ENCODE results near the gene GALNT13.

Gene GALNT13

DNA sequence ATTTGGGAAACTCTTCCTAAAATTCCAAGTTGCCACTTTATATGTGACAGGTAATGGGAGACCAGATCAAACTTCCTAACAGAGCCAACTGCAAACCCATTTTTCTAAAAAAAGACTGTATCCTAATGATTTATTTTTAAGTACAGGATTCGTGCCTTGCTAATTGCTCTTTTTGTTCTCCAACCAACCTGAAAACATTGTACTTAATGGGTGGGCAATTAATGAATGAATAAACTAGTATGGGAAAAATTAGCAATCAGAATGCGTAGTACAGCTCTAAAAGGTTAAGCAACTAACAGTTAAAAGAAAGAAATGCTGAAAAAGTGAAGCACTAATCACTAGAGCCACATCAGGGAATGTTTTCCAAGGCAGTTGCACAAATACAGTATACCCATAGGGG lies 609.6 kb downstream of the GALNT13 start:
- DNase-seq (ENCODE audit: low spot score) = no peak

DNA sequence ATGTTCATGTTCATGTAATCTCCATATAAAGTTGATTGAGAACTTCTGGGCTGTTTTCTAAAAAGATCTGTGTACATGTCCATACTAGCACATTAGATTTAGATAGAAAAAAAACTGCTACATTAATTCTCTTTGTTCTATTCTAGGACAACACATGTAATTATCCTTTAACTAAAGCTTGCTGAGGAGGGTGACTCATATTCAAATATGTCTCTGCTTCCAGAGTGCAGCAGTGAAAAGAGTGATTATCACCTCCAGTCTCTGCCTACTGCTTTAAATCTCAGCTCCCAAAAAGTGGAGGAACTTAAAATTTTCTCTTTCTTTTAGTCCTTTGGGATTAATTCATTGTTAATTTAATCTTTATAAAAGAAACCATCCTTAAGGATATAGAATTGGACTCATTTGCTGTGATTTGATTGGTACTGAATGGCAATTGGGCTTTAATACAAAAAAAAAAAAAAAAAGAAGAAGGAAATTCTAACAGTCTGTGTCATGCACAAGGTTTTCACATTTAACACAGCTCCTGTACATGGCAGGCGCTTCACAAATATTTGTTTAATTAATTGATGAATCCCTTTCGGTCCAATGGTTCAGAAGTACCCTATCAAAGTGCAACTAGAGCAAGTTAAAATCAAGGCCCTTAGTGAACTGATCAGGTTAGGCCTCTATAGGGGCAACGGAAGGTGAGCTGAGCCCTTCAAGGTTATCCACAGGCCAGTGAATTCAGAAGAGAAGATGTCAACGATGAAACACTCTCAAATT lies 612.8 kb downstream of the GALNT13 start:
- no peak for DNase-seq (ENCODE audit: low spot score)

DNA sequence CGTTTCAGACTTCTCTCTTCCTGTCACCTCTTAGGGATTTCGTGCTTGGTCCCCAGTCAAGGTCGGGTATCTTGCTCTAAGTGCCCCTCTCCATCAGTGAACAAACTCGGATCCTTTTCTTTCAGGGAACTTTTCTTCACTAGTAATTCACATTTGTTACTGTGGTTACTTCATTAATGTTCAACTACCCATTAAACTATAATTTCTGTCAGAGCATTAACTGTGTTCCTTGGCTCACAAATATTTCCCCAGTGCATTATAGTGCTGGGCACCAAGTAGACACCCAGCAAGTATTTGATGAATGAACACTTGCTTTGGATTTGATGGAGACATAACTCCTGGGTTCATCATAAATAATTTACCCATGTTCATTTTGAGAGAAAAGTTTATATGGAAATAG lies 617.1 kb downstream of the GALNT13 start:
- no peak for DNase-seq (ENCODE audit: low spot score)

DNA sequence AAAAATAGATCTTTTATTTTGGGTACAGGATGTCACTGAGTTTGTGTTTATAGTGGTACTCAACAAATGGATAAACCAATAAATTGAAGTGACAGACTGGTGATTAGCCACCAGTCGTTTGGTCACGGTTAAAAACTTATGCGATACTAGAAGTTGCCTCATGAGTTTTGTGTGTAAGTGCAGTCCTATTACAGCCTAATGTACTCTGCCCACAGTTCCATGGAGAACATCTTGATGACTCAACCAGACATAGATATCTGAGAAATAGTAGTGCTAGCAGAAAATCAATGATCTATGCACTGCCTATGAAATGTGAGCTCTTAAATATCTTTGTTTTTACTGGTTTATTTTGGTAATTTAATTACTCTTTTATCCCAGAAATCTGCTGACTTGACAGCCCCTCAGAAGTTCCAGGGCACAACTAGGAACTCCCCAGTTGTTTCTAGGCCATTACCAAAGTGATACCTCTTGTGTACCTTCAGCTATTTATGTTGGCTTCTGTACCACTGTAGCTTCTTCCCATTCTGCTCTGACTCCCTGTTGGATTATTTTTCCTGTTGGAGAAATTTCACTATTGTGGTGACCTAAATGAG lies 617.6 kb downstream of the GALNT13 start:
- no peak for DNase-seq (ENCODE audit: low spot score)

DNA sequence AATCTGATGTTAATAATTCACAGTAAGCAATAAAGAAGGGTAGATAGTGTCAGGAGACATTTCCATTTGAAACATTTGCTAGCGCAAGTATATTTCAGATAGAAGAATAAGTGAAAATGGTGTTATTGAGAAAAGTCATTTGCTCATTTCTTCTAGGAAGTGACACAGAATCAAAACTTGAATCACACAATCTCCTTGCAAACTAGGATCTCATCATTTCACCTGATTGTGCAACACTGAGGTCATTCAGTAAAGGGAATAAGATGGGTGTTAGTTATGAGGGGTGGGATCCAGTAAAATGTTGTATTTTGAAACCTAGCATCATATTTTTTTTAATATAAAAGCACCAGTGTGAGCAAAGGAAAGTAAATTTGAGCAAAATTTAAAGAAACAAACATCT lies 618.8 kb downstream of the GALNT13 start:
- no peak for DNase-seq (ENCODE audit: low spot score)

DNA sequence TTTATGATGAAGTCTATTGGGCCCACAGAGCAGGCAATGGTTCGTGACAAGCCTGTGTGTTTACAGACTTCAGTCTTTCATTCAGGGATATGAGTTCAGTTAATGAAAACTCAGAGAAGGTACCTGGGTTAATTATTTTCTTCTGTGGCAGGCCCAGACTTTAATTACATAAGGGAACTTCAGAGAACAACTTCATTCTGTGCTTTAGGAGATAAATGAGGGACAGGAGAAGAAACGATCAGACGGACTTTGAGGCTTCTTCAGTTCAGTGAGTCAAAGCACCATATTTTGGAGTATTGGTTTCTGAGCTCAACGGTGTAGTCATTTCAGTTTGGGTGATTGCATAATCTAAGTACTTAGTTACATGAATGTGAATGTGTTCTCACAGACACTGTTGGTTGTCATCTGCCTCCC lies 623.7 kb downstream of the GALNT13 start:
- DNase-seq (ENCODE audit: low spot score) = no peak

DNA sequence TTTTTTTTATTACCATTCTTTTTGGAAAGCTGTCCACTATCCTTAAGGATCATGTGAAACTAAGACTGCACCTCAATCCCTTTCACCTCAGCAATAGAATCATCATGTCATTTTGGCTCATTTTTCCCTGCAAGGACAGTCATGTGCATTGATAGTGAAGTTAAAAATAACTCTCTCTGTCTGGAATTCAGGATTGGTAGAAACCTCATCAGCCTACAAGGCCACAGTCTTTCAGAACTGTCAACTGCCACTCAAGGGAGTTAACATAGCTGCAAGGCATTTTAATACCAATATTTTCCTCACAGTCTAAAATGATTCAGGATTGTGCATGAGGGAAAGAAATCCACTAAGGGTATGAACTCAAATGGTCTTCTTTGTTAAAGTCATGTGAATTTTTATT lies 625.3 kb downstream of the GALNT13 start:
- DNase-seq (ENCODE audit: low spot score) = no peak

Data from germinal center (tissue), 1 donor.